CD4-positive, alpha-beta T cell treated with Interleukin-12 subunit alpha and Interleukin-12 subunit beta, for 1 hour (primary cell): ENCODE results near the gene SH2D6.

Experiments used
- DNase-seq: peaks from one replicate; pipeline ENCODE4 v3.0.0-alpha.2; 2020

SH2D6 gene

DNA sequence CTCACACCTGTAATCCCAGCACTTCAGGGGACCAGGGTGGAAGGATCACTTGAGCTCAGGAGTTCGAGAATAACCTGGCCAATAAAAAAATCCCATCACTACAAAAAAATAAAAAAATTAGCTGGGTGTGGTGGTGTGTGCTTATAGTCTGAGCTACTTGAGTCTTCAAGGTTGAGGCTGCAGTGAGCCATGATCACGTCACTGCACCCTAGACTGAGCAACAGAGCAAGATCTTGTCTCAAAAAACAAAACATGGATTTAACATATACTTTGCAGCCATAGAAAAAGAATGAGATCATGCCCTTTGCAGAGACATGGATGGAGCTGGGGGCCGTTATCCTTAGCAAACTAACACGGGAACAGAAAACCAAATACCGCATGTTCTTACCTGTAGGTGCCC is 22.2 kb downstream of the SH2D6 start:
- DNase-seq: no peak

DNA sequence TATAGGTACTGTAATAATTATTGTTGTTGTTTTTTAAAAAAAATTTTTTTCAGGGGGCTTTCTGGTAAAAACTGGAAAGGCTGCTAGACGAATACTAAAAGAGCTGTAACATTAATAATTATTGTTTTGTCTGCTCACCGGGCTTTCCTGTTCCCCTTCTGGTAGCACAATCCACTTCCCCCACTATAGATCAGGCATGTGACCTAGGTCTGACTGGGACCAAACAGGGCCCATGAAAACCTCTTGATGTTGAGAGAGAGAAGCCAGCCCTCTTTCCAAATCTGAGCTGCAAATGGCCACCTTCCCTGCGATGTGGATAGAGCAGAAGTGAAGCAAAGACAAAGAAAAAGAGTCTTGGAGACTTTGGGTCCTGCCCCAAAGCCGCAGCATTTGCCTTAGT is 23.4 kb downstream of the SH2D6 start:
- DNase-seq: no peak

- DNase-seq: no peak
Measured at GRCh38 chr2:85444629-85445172, 26.2 kb downstream of the SH2D6 start.

DNA sequence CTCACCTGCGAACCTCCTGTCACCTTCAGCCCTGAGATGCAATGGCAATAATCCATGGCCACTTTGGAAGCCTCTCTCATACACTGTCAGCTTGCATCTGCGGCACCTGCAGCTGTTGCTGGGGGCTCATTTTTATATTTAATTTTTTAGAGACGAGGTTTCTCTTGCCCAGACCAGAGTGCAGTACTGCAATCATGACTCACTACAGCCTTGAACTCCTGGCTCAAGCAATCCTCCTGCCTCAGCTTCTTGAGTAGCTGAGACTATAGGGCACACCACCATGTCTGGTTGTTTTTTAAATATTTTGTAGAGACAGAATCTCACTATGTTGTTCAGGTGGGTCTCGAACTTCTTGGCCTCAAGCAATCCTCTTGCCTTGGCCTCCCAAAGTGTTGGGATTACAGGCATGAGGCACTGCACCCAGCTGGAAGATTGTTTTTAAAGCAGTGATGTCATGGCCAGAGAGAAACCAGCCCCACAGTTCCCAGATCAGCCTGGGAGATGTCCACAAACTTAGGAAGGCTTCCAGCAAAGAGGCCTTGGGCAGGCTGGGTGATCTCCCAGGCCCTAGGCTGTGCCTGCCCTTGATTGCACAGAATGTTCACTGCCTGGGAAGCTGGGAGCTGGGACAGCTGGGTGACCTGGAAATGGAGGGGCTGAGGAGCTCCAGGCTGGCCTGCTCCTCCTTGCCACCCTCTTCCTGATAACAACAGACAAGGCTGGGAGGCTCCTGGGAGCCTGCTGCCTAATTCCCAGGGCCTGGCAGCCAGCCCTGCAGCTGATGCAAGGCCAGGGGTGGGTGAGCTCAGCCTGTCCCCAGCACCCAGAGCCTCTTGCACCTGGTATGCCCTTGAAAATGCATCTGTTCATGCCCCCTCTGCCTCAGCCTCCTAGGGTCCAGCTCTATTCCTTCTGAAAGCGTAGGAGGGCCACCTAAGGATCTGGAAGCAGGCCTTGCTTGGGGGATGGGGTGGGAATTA is 27.1 kb downstream of the SH2D6 start:
- no peak for DNase-seq

- no peak for DNase-seq
Measured at GRCh38 chr2:85446296-85447221, 28.0 kb downstream of the SH2D6 start.

- no peak for DNase-seq
Measured at GRCh38 chr2:85447222-85447585, 28.7 kb downstream of the SH2D6 start.

- no peak for DNase-seq
Measured at GRCh38 chr2:85448461-85449213, 30.1 kb downstream of the SH2D6 start.

DNA sequence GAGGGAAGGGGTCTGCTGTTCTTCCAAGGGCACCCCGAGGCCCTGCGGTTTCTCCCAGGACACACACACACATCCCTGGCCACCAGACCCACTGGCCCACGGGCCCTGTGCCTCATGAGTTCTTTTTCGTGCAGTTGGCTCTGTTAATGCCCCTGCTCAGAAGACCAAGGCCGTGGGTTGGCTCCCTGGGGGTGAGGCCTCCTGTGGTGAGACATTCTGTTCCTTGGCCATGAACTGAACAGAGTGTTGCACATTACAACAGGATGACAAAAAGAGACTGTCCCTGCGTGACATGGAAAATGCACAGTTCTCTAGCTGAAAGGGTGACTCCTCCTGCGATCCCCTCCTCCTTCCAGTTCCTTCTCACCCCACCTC is 30.7 kb downstream of the SH2D6 start:
- no peak for DNase-seq

DNA sequence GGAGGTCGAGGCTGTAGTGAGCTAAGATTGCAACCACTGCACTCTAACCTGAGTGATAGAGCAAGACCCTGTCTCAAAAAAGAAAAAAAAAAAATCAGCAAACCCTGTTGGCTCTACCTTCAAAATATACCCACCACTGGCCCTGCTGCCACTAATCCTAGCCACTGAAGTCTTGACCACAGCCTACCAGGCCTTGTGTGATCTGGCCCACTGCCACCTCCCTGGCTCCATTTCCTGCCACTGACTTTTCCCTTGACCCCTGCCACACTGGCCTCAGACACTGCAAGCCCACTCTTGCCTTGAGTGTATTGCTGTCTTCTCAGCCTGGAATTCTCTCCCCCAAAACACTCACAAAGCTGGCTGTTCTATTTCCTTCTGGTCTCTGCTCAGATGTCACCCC is 33.7 kb downstream of the SH2D6 start:
- DNase-seq: no peak

DNA sequence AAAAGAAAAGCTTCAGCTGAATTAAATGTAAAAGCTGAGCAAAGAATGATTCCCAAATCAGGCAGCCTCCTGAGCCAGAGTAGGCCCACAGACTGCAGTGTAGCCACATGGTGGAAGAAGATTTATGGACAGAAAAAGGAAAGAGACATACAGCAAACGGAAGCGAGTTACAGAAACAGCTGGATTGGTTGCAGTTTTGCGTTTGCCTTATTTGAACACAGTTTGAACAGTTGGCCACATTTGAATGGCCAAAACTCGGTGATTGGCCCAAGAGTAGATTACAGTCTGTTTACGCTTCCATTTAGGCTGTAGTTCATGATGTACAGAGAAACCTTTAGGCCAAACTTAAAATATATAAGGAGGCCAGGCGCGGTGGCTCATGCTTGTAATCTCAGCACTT is 35.1 kb downstream of the SH2D6 start:
- no peak for DNase-seq

DNA sequence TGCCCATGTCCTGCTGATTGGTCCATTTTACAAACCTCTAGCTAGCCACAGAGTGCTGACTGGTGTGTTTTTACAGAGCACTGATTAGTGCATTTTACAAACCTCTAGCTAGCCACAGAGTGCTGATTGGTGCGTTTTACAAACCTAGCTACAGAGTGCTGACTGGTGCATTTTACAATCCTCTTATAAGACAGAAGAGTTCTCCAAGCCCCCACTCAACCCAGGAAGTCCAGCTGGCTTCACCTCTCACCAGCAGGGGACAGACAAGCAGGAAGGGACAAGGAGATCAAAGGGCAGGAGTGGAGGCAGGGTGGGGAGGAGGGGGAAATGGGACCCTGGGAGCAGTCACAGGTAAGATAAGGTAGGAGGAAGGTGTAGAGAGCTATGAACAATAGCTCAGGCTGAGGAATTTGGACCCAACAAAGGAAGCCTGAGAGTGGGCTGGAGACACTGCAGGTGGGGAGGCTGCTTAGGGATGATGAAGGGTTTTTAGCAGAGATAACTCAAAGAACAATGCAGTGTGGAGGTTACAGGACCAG is 37.1 kb downstream of the SH2D6 start:
- DNase-seq: no peak

GRCh38 chr2:85457043-85457442 is 38.5 kb downstream of the SH2D6 start:
- no peak for DNase-seq

DNA sequence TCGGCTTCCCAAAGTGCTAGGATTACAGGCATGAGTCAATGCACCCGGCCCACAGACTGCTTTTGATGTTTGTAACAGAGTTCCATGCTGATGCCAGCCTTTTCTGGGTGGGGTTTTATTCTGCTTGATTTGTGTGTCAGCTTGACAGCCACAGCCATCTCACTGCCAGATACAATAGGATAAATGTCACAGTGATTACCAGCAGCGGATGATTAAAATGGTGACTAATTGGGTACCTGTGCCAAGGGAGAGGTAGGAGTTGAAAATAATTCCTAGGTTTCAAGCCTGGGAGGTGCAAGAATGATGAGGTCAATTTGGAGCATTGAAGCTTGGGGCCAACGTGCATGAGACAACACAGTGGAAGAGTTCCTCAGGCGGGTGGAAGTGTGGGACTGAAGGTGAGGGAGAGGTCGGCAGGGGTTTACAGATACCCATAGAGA is 39.4 kb downstream of the SH2D6 start:
- no peak for DNase-seq

GRCh38 chr2:85458601-85459563 is 40.4 kb downstream of the SH2D6 start:
- no peak for DNase-seq

- no peak for DNase-seq
Measured at GRCh38 chr2:85459771-85460170, 41.3 kb downstream of the SH2D6 start.

DNA sequence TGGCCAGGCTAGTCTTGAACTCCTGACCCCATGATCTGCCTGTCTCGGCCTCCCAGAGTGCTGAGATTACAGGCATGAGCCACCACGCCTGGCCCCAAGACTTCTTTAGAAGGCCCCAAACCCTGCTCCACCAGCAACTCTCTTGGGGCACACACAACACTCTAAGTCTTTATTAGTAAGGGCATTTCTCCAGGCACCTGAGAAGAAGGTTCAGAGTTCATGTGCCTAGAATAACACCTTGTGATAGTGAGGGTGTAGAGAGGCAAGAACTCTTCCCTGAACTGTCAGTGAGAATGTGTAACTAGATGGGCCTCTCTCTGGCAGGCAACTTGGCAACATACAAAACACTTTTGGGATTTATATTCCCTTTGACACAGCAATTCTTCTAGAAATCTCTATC is 43.8 kb downstream of the SH2D6 start:
- DNase-seq: no peak

- DNase-seq: no peak
Measured at GRCh38 chr2:85468096-85468703, 49.7 kb downstream of the SH2D6 start.

DNA sequence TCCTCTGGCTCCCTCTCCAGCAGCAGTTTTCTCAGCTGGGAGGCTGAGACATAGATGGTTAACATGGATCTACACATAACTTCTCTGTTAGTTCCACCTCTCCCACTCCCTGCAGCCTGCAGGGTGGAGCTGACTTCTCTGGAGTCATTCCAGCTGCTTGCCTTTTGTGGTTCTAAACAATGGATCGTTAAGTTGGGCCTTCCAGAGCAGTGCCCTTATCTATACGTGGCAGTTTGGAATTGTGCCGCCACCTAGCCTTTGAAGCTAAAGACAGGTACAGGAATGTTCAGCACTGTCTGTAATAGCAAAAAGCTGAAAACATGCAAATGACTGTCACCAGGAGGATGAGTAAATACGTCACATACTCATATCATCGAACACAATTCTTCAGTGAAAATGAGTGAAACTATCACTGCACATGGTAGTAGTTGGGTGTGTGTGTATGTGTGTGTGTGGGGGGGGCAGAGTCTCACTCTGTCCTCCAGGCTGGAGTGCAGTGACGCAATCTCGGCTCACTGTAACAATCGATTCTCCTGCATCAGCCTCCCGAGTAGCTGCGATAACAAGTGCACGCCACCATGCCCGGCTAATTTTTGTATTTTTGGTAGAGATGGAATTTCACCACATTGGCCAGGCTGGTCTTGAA is 50.3 kb downstream of the SH2D6 start:
- DNase-seq: no peak

DNA sequence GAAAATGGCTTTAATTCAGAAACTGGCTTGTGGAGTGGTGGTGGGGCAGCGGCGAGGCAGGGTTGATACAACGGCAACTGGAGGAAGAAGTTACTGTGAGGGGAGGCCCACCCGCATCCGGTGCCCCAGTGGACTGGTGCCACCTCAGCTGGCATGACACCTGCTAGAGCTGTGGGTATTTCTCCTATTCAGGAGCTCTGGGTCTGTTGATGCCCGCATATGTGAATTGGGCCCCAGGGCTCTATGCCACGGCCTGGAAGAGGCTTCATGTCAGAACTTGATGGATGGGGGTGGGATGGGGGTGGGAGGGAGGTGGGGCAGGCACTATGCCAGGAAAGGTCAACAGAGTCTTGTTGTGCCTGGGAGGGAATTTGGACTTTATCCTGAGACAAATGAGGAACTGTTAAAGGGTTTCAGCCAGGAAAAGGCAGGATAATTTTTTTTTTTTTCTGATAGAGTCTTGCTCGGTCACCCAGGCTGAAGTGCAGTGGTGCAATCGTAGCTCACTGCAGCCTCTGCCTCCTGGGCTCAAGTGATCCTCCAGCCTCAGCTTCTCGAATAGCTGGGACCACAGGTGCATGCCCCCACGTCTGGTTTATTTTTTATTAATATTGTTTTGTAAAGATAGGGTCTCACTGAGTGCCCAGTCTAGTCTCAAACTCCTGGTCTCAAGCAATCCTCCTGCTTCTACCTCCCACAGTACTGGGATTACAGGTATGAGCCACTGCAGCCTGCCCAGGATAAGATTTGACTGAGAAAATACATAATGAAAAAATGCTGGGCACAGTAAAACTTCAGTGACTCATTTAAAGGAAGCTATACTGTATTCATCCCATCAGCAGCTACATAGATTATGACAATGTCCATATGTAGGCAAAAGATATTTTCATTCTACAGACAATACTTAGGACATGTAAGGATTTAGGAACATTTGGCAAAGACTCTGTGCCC is 52.6 kb downstream of the SH2D6 start:
- peak; percentile 2 for DNase-seq
